HG03442 (cell line): Measurements from ENCODE around the gene PPWD1.

Experiments used
- ATAC-seq: cut with Tn5 transposase; IDR thresholded peaks from one replicate; pipeline ENCODE4 v1.9.1; 2021; ENCODE audit warnings: mild to moderate bottlenecking, moderate library complexity; ENCODE audit not compliant: unreplicated experiment

The PPWD1 gene

DNA sequence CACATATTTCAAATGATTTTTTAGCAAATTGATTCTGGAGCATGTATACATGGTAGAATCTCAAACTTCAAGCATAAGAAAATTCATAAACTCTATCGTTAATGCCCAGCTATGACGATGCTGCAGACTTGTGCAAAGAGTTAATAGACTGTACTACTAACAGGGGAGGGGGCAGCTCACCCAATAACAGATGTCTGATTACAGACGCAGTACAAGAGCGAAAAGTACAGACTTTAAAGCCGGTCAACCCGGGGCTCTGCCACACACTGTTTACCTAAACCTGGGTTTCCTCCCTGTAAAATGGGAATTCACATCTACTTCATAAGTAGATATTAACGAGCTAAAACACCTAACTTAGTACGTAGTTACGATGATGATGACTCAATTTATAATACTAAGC is 60.4 kb downstream of the PPWD1 start:
- ATAC-seq: no peak

DNA sequence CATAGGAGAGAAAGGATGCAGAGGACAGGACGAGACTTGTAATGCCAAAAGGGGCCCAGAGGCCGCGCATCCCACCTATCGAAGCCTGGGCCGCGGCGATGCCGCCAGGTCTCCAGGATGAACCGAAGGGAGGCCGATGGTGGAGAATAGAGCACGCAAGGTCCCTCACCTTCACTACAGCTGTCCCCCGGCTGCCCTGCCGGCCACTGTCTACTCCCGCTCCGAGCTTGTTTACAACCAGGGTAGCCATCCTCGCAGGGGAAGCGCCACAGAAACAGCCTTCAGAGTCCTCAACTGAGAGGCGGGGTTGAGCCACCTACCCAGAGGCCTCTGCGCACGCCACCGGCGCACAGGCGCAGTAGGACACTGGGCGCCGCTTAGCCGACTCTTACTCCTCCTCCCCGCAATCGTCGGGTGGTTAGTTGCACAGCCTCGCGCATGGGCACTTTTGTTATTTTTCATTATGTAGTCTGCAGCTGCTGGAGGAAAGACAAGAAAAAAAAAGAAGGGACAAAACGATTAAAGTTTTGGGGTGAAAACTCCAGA is 61.0 kb downstream of the PPWD1 start, which contains the start of gene TRIM23:
Gene TRIM23 (minus strand): TSS at position 309 of the 546 bp plus-strand sequence. CDS start 59 bp downstream, at position 250.
- peak; percentile 95 for ATAC-seq

- peak; percentile 73 for ATAC-seq
These were observed 61.8 kb downstream of the PPWD1 start, which contains the start of the genes SHLD3 and TRAPPC13 for GRCh38 chr5:65624571-65625555. Gene SHLD3 (plus strand): TSS chr5:65625027. CDS start chr5:65629588, 4,561 bp downstream. Gene TRAPPC13 (plus strand): TSS chr5:65625027. CDS start chr5:65625061, 34 bp downstream.

DNA sequence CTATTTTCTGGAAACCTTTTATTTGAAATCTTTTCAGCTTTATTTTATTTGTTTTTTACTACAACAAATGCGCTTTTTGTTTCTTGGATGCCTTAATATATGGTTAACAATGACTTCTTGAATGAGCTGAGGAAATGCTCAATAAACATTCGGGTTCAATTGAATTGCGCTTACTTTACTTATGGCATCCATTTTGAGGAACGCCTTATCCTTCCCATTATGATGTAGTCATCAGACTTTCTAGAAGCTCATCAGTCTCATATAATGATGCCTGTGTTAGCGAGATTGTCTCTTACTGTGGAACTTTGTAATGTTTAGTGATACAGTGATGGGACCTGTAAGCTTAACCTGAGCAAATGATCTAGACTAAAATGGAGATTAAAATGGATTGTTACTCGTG is 62.6 kb downstream of the PPWD1 start:
- ATAC-seq: no peak

DNA sequence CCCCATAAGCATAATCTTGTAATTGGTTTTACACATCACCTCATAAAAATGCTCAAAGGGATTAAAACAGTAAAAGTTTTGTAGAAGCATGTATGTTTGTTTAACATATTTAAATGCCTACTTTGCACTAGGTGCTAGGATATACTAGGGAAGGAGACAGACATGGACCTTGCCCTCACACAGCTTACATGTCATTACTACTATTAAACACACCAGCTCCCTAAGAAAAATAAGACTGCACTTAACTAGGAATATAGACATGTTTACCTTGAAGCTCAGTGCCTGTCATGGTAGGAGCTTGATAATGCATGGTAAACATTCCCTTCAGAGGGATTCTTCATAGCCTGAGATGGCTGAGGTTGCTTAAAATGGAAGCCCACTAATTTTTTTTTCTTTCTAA is 67.9 kb downstream of the PPWD1 start:
- no peak for ATAC-seq
